Measurements from ENCODE around the gene RNASE12.

The RNASE12 gene

DNA sequence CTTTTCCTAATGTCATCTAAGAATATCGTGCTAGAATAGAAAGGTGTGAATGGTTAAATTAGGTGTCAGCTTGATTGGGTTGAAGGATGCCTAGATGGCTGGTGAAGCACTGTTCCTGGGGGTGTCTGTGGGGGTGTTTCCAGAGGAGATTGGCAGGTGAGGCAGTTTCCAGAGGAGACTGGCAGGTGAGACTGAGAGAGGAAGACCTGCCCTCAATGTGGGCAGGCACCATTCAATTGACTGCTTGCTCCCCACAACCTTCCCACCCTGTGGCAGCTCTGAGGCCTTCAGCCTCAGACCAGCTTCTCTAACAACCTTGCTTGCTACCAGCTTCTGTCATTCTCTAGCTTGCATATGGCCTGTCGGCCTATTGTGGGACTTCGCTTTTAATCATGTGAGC, 39.6 kb downstream of the RNASE12 start:
- H3K4me3 ChIP-seq (ENCODE audit: low read depth, low read length): no peak overlapping the region

DNA sequence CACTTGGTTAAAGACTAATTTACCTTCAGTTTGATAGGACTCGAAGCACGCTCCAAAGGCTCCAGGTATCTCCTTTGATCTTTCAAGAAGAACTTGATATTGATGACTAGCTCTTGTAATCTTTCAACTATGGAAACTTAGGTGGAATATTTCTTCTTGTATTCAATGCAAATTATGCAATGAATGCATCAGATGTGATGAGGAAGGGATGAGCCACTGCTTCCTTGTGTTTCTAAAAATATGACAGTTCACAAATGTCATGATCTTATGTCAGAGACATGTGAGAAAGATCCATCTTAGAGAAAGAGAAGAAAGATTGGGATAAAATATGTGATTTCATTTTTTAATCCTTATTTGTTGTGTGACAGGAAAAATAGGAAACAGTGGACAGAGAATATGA, 40.2 kb downstream of the RNASE12 start:
- H3K4me3 ChIP-seq (ENCODE audit: low read depth, low read length): no peak overlapping the region
- DNase-seq (ENCODE audit: low read depth): no peak
- TF ChIP-seq, protein P1, sequence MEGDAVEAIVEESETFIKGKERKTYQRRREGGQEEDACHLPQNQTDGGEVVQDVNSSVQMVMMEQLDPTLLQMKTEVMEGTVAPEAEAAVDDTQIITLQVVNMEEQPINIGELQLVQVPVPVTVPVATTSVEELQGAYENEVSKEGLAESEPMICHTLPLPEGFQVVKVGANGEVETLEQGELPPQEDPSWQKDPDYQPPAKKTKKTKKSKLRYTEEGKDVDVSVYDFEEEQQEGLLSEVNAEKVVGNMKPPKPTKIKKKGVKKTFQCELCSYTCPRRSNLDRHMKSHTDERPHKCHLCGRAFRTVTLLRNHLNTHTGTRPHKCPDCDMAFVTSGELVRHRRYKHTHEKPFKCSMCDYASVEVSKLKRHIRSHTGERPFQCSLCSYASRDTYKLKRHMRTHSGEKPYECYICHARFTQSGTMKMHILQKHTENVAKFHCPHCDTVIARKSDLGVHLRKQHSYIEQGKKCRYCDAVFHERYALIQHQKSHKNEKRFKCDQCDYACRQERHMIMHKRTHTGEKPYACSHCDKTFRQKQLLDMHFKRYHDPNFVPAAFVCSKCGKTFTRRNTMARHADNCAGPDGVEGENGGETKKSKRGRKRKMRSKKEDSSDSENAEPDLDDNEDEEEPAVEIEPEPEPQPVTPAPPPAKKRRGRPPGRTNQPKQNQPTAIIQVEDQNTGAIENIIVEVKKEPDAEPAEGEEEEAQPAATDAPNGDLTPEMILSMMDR (IDR thresholded peaks at IDR 0.05; ENCODE audit: control insufficient read depth, extremely low read depth, insufficient read depth): no peak

More for the DNA sequence above, 39.6 kb downstream of the RNASE12 start:
- no peak for DNase-seq (ENCODE audit: low read depth)
- TF ChIP-seq, protein P1 (IDR thresholded peaks at IDR 0.05; ENCODE audit: control insufficient read depth, extremely low read depth, insufficient read depth): no peak

DNA sequence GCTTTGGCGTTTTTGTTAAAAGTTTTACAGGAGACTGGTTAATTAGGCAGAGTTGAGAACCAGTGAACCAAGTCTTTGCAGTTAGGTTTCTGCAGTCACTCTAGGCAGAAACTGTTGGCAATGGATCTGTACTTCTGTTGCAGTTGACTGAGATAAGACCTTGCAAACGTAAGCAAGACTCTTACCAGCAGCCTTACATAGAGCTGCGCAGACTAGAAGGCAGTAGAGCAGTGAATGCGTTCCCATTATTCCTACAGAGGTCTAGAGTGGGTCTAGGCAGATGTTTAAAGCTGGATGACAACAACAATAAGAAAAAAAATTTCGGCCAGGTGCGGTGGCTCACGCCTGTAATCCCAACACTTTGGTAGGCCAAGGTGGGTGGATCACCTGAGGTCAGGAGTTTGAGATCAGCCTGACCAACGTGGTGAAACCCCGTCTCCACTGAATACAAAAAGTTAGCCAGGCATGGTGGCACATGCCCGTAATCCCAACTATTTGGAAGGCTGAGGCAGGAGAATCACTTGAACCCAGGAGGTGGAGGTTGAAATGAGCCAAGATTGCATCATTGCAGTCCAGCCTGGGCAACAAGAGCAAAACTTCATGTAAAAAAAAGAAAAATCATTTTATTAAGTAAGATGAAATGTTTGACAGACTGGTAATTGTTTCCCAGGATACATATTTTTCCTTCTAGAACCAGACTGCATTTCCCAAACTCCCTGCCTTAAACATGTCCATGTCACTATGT, 42.6 kb downstream of the RNASE12 start:
- no peak for DNase-seq (ENCODE audit: low read depth)
- H3K4me3 ChIP-seq (ENCODE audit: low read depth, low read length): no peak overlapping the region
- TF ChIP-seq, protein P1 (IDR thresholded peaks at IDR 0.05; ENCODE audit: control insufficient read depth, extremely low read depth, insufficient read depth): no peak

DNA sequence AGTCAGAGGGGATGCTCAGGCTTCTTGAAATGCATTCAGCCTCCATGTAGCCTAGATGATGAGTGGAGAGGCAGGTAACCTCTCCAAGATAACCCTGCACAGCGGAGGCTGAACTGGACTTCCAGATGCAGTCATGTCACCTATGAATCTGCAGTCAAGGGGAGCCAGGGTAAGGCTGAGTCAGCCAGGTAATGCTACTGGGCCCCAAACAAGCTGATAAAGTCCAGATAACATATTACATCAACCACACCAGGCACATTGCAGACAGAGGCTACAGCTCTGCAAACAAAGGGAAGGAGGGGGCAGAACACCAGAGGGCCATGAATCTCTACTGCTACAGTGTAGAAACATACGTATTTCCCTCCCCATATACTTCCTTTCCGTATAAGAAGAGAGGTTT, 44.3 kb downstream of the RNASE12 start:
- TF ChIP-seq, protein P1 (IDR thresholded peaks at IDR 0.05; ENCODE audit: control insufficient read depth, extremely low read depth, insufficient read depth): no peak
- no peak for DNase-seq (ENCODE audit: low read depth)
- H3K4me3 ChIP-seq (ENCODE audit: low read depth, low read length): no peak overlapping the region

All from LNCaP clone FGC (cell line).